GM19193 (cell line): ENCODE measurements around the gene GOLPH3L.

Experiments
- POLR2A ChIP-seq: IDR thresholded peaks from 4 replicates; pipeline ENCODE4 v1.6.1; 2011; ENCODE audit not compliant: insufficient read depth, insufficient read length; ENCODE audit errors: extremely low read depth

The GOLPH3L gene

DNA sequence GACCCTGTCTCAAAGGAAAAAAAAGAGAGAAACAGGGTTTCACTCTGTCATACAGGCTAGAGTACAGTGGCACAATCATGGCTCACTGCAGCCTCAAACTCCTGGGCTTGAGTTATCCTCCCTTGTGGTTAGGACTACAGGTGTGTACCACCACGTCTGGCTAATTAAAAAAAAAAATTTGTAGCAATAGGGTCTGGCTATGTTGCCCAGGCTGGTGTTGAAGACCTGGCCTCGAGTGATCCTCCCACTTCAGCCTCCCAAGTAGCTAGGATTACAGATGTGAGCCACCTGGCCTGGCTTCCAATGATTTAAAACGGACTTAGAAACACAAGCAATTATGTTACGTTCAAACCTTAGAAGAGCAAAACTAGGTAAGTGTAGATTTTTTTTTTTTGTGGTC, 22.1 kb downstream of the GOLPH3L start:
- TF ChIP-seq POLR2A: no peak

DNA sequence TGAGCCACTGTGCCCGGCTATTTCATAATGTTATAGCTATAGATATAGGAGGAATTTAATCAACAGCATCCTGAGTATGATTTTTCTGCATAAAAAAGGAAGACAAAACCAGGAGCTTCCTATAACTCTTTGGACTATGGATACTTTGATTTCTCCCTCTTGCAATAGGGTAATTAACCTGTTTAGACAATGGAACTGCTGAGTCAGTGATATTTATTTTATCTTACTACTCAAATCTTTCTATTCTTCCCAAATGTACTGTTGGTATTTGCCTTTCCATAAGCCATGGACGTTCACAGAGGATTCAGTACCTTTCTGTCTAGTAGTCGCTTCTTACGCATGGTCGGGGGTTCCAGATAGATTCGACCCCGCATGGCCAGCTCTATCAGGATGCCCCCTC, 33.6 kb downstream of the GOLPH3L start:
- TF ChIP-seq POLR2A: no peak

DNA sequence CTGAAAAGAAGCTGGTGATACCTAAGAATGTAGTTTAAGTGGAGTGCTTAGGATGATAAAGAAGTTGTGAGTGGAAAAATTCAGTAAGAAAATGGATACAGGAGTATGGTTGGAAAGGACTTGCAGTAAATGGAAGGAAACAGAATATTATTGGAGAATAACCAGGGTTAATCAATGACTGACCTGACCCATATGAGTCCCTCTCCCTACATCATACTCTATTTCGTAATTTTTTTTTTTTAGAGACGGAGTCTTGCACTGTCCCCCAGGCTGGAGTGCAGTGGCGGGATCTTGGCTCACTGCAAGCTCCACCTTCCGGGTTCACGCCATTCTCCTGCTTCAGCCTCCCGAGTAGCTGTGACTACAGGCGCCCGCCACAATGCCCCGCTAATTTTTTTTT, 34.1 kb downstream of the GOLPH3L start:
- TF ChIP-seq POLR2A: no peak

DNA sequence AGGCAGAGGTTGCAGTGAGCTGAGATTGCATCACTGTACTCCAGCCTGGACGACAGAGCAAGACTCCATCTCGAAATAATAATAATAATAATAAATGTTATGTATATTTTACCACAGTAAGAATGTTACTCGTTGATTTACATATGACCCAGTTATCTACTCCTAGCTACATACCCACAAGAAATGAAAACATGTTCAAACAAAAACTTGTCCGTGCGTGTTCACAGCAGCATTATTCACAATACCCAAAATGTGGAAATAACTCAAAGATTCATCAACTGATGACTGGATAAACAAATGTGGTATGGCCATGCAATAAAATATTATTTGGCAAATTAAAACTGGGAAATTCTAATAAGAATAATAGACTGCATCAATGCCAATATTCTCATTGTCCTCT, 35.8 kb downstream of the GOLPH3L start:
- no peak for TF ChIP-seq POLR2A

- TF ChIP-seq POLR2A: no peak
Measured at GRCh38 chr1:150660584-150660983, 36.4 kb downstream of the GOLPH3L start.

- no peak for TF ChIP-seq POLR2A
Measured at GRCh38 chr1:150650193-150650592, 46.8 kb downstream of the GOLPH3L start.

DNA sequence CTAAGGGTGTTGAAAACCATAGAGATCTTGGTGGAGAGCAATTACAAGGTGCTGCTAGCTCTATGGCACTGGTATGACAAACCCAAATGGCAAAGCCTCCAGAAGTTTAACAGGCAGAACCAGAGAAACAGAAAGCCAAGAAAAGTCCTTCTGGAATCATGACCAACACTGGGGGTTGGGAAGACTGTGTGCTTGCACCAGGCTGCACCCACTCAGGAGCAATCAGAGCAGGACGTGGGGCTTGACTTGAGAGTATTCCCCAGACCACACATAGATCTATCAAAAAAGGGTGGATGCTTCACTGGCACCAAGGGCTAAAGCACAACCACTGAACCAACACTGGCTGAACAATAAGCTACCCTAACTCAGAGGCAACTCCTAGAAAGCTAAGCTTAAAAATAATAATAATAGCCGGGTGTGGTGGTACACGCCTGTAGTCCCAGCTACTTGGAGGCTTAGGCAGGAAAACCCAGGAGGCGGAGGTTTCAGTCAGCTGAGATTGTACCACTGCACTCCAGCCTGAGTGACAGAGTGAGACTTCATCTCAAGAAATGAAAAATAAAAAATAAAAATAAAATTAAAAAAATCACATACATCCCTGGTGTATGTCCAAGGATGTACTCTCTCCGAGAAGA, 47.4 kb downstream of the GOLPH3L start:
- TF ChIP-seq POLR2A: no peak

DNA sequence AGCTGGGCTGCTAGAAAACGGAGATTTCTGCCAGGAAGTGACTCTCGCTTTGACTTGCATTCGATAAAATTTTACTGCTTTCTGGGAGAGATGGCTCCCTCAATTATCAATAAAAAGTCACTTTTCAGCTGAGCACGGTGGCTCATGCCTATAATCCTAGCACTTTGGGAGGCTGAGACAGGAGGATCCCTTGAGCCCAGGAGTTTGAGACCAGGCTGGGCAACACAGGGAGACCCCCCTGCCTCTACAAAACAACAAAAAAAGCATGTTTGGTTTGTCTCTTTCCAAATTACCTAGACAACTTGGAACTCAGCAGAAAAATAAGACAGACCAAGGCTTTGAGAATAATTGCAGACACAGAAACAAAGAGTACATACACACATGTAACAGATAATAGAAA, 54.7 kb downstream of the GOLPH3L start:
- no peak for TF ChIP-seq POLR2A

GRCh38 chr1:150629115-150629928, 67.6 kb downstream of the GOLPH3L start, which contains the start of gene ENSA:
Gene ENSA (minus strand): TSS chr1:150629612. CDS start chr1:150629470, 142 bp downstream.
- TF ChIP-seq POLR2A: peak; percentile 85

DNA sequence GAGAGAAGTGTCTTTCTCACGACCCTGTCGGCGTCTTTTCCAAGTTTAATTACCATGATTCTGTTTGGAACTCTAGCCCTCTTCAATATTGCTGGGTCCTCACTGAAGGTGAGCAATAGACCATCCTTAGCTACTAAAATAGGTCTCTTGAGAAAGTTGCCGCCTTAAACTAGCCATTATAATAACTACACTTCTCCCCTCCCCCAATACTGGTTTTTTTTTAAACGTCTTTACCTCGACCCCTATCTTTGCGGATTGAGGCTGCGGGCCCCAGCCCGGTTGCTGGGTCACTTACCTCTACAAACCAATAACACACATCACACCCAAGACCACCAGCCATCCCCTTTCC, 68.2 kb downstream of the GOLPH3L start:
- no peak for TF ChIP-seq POLR2A

GRCh38 chr1:150627826-150628410, 69.0 kb downstream of the GOLPH3L start:
- TF ChIP-seq POLR2A: no peak

DNA sequence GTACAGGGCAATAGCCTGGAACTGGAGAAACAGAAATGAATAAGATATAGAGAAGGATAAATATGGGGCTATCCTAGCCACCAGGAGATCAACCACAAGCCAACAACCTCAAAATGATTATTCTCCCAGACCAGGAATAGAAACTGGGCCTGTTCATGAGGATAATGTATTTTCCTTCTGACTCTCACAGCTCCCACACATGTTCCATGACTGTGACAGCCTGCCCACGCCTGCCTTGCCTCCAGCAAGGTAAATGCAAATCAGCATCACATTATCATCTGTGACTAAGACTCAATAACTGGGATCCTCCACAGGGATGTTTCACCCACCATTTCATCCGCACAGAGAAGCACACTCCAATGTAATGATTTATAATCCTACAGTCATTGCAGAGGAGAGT, 70.8 kb downstream of the GOLPH3L start:
- no peak for TF ChIP-seq POLR2A

GRCh38 chr1:150622303-150622975, 74.5 kb downstream of the GOLPH3L start:
- TF ChIP-seq POLR2A: no peak

GRCh38 chr1:150621497-150622302, 75.3 kb downstream of the GOLPH3L start:
- no peak for TF ChIP-seq POLR2A
